Omental fat pad (tissue), 4 donors: ENCODE results near the gene TLL1. TPM values are rescaled to one million over a fixed set of nuclear protein-coding genes. Genes with fewer than 3 reads are reported as not detected.

ENCODE experiments used
- ATAC-seq: fragments of 150-250 bp; one replicate; pipeline ENCODE4 v1.9.1; 2016; ENCODE audit warnings: mild to moderate bottlenecking, moderate library complexity; ENCODE audit not compliant: low FRiP score
- DNase-seq: peaks from one replicate; pipeline ENCODE4 v3.0.0-alpha.2; 2019; ENCODE audit warnings: low spot score
- CTCF ChIP-seq, 3 donors: fragments of 450-650 bp; IDR thresholded peaks; one replicate each; pipeline ENCODE4 v1.5.1; 2016 to 2017; ENCODE audit warnings: antibody characterized with exemption in 3 of 3, mild to moderate bottlenecking in 3 of 3, moderate library complexity in 2 of 3
- total RNA-seq, 4 donors: library from RNA; depleted of rRNA; stranded (reverse); fragments of >200 nt; gene quantifications; one replicate each; pipeline ENCODE4 v1.1.0, GENCODE V29; 2016

TLL1 gene
- total RNA-seq, 4 donors from 2014 or later: 3.2 to 22.2 (median 11.9) TPM

GRCh38 chr4:166077782-166078181 is 204.7 kb downstream of the TLL1 start:
- DNase-seq (no peak), ATAC-seq (no peak)
- no peak for TF ChIP-seq CTCF (IDR thresholded peaks at IDR 0.05)

- ATAC-seq: no peak
- TF ChIP-seq CTCF (IDR thresholded peaks at IDR 0.05): no peak
Measured at GRCh38 chr4:166078383-166078782, 205.3 kb downstream of the TLL1 start.

GRCh38 chr4:166078955-166079354 is 205.9 kb downstream of the TLL1 start:
- TF ChIP-seq CTCF (IDR thresholded peaks at IDR 0.05): no peak
- DNase-seq (no peak), ATAC-seq (no peak)

More at GRCh38 chr4:166078383-166078782, 205.3 kb downstream of the TLL1 start:
- no peak for DNase-seq

- no peak for ATAC-seq
- DNase-seq: no peak
- TF ChIP-seq CTCF (IDR thresholded peaks at IDR 0.05): no peak
Measured at GRCh38 chr4:166087569-166087968, 214.5 kb downstream of the TLL1 start.

GRCh38 chr4:166088576-166088975 is 215.5 kb downstream of the TLL1 start:
- no peak for DNase-seq
- ATAC-seq: no peak
- TF ChIP-seq CTCF (IDR thresholded peaks at IDR 0.05): no peak

- DNase-seq: no peak
- TF ChIP-seq CTCF (IDR thresholded peaks at IDR 0.05): no peak
- ATAC-seq: no peak
Measured at GRCh38 chr4:166091146-166091545, 218.1 kb downstream of the TLL1 start.

GRCh38 chr4:166091912-166092510 is 219.0 kb downstream of the TLL1 start:
- DNase-seq (no peak), ATAC-seq (no peak)
- no peak for TF ChIP-seq CTCF (IDR thresholded peaks at IDR 0.05)
